ENCODE data around the gene FLAD1.
"Not testable (repeated sequence)": the region's sequence is repeated elsewhere in the genome, so short reads cannot be mapped to it uniquely, and the experiment has no call there.

- TF ChIP-seq TAF1 (IDR thresholded peaks at IDR 0.05; ENCODE audit: low read depth, low read length); EGR1 (IDR thresholded peaks at IDR 0.05; ENCODE audit: borderline replicate concordance, low read depth, low read length); CTCF (IDR thresholded peaks at IDR 0.05; ENCODE audit: control extremely low read depth in 1 of 3, insufficient read depth in 1 of 3, low read depth in 1 of 3, low read length in 3 of 3); ZNF274 (IDR thresholded peaks at IDR 0.05; ENCODE audit: borderline replicate concordance, extremely low read depth, low read length): not testable (repeated sequence)
These were observed 3.6 kb downstream of the FLAD1 start for GRCh38 chr1:154986736-154987135.

All from H1 (cell line).